GM23338 (cell line): ENCODE results near the gene RPA1. TPM values are rescaled to one million over a fixed set of nuclear protein-coding genes. Genes with fewer than 3 reads are reported as not detected.

ENCODE experiments used
- ATAC-seq: fragments of 200-7000 bp; cut with Tn5 transposase; 3 replicates; pipeline ENCODE4 v1.9.1; 2020
- DNase-seq: peaks from one replicate; pipeline ENCODE4 v3.0.0-alpha.2; 2015; ENCODE audit warnings: low spot score
- H2AFZ ChIP-seq: fragments of 200-600 bp; sonication (generic); 2 replicates; pipeline ENCODE4 v1.8.0; 2016; ENCODE audit warnings: antibody characterized with exemption, mild to moderate bottlenecking, moderate library complexity
- H3F3A ChIP-seq: fragments of 200-600 bp; sonication (generic); replicated peaks from 2 replicates; pipeline ENCODE4 v1.8.0; 2017; ENCODE audit warnings: antibody characterized with exemption, mixed run types, low read depth
- H3K27ac ChIP-seq: fragments of 200-600 bp; sonication (generic); 2 replicates; pipeline ENCODE4 v1.6.1; 2016; ENCODE audit warnings: low read depth
- H3K27me3 ChIP-seq: fragments of 200-600 bp; sonication (generic); 2 replicates; pipeline ENCODE4 v1.8.0; 2016; ENCODE audit warnings: mild to moderate bottlenecking, mixed run types, moderate library complexity; ENCODE audit not compliant: insufficient read depth
- H3K36me3 ChIP-seq: fragments of 200-600 bp; sonication (generic); 2 replicates; pipeline ENCODE4 v1.8.0; 2016; ENCODE audit warnings: mild to moderate bottlenecking; ENCODE audit not compliant: insufficient read depth
- H3K4me1 ChIP-seq: fragments of 200-600 bp; sonication (generic); 2 replicates; pipeline ENCODE4 v1.8.0; 2016; ENCODE audit warnings: mild to moderate bottlenecking, moderate library complexity; ENCODE audit not compliant: insufficient read depth
- H3K4me2 ChIP-seq: fragments of 200-600 bp; sonication (generic); 2 replicates; pipeline ENCODE4 v1.7.1; 2017; ENCODE audit warnings: mixed run types
- H3K4me3 ChIP-seq: fragments of 200-600 bp; sonication (generic); 2 replicates; pipeline ENCODE4 v1.6.1; 2016; ENCODE audit warnings: mixed run types
- H3K79me2 ChIP-seq: fragments of 200-600 bp; sonication (generic); replicated peaks from 2 replicates; pipeline ENCODE4 v1.8.0; 2017; ENCODE audit warnings: mild to moderate bottlenecking; ENCODE audit not compliant: insufficient read depth
- H3K9me2 ChIP-seq: fragments of 200-600 bp; sonication (generic); 2 replicates; pipeline ENCODE4 v1.8.0; 2017; ENCODE audit not compliant: insufficient read depth
- H4K20me1 ChIP-seq: fragments of 200-600 bp; sonication (generic); replicated peaks from 2 replicates; pipeline ENCODE4 v1.8.0; 2017; ENCODE audit warnings: mild to moderate bottlenecking; ENCODE audit not compliant: insufficient read depth
- H3K27ac Mint-ChIP-seq: 2 replicates; pipeline ENCODE4 v1.8.0; 2020; ENCODE audit warnings: inconsistent platforms, mild to moderate bottlenecking, moderate library complexity, mixed read lengths
- H3K27me3 Mint-ChIP-seq: 3 replicates; pipeline ENCODE4 v1.8.0; 2022; ENCODE audit warnings: low read depth, mild to moderate bottlenecking, moderate library complexity, mixed read lengths, inconsistent platforms; ENCODE audit not compliant: insufficient read depth, poor library complexity
- H3K36me3 Mint-ChIP-seq: 3 replicates; pipeline ENCODE4 v1.8.0; 2021; ENCODE audit warnings: low read depth, mild to moderate bottlenecking, inconsistent platforms, moderate library complexity, mixed read lengths
- H3K4me1 Mint-ChIP-seq: 3 replicates; pipeline ENCODE4 v1.8.0; 2020; ENCODE audit warnings: mild to moderate bottlenecking, inconsistent platforms, mixed read lengths
- H3K4me3 Mint-ChIP-seq: 3 replicates; pipeline ENCODE4 v1.8.0; 2021; ENCODE audit warnings: moderate library complexity, mild to moderate bottlenecking, inconsistent platforms, mixed read lengths
- H3K9me3 Mint-ChIP-seq: 3 replicates; pipeline ENCODE4 v1.8.0; 2020; ENCODE audit warnings: moderate library complexity, mild to moderate bottlenecking, inconsistent platforms, mixed read lengths
- ETS1 ChIP-seq: IDR thresholded peaks from 2 replicates; pipeline ENCODE4 v1.6.1; 2016; ENCODE audit warnings: antibody characterized with exemption
- EZH2phosphoT487 ChIP-seq: fragments of 200-600 bp; sonication (generic); IDR thresholded peaks from one replicate; pipeline ENCODE4 v1.8.1; 2018; ENCODE audit warnings: antibody characterized with exemption; ENCODE audit not compliant: unreplicated experiment
- NANOG ChIP-seq: IDR thresholded peaks from 2 replicates; pipeline ENCODE4 v1.6.1; 2016; ENCODE audit warnings: antibody characterized with exemption, borderline replicate concordance
- REST ChIP-seq: IDR thresholded peaks from one replicate; pipeline ENCODE4 v1.6.1; 2018; ENCODE audit warnings: antibody characterized with exemption; ENCODE audit not compliant: unreplicated experiment
- ZNF331 ChIP-seq: fragments of 250-450 bp; sonication (Bioruptor Pico); IDR thresholded peaks from 2 replicates; pipeline ENCODE4 v1.5.0; 2020; ENCODE audit warnings: low read depth, mild to moderate bottlenecking, moderate library complexity
- ZNF462 ChIP-seq: fragments of 250-450 bp; sonication (Bioruptor Pico); IDR thresholded peaks from 2 replicates; pipeline ENCODE4 v1.5.0; 2020; ENCODE audit warnings: mild to moderate bottlenecking, moderate library complexity
- polyA plus RNA-seq: library from polyadenylated mRNA; unstranded; fragments of >200 nt; fragmentation: Nextera tagmentation; extraction: Ambion mirVana; gene quantifications from 2 replicates; pipeline ENCODE4 v1.2.1, GENCODE V29; 2016
- total RNA-seq: library from RNA; depleted of rRNA; stranded (reverse); fragments of >200 nt; shearing (Covaris generic); gene quantifications from 2 replicates; pipeline ENCODE4 v1.2.3, GENCODE V29; 2014

Gene RPA1
- total and polyA plus RNA-seq, 2 experiments from 2014 or later = 33.7 to 52.1 TPM

- TF ChIP-seq ZNF462 (CRISPR knock-in tag) (no peak), EZH2phosphoT487 (no peak), ZNF331 (CRISPR knock-in tag) (no peak)
Observed at GRCh38 chr17:1873418-1873817, 43.6 kb downstream of the RPA1 start (continued).

GRCh38 chr17:1875597-1875996, 45.8 kb downstream of the RPA1 start:
- Mint-ChIP-seq H3K36me3 (peaks cover 61% of the 10 kb centered on the region), H3K27me3 (peaks cover 1% of the 10 kb centered on the region), H3K9me3 (no peaks in the 10 kb centered on the region), H3K27ac (no peak overlapping the region), H3K4me1 (no peaks in the 10 kb centered on the region), H3K4me3 (no peak overlapping the region)
- Histone ChIP-seq H3K79me2 (no peaks in the 10 kb centered on the region), H3K9me2 (no peaks in the 10 kb centered on the region), H3K36me3 (peaks cover 29% of the 10 kb centered on the region), H4K20me1 (peaks cover 3% of the 10 kb centered on the region), H3K27ac (no peak overlapping the region), H3F3A (0 out of 2 replicates have a peak, but pooled peaks cover 3% of the 10 kb centered on the region), H3K27me3 (no peaks in the 10 kb centered on the region), H3K4me1 (no peaks in the 10 kb centered on the region), H2AFZ (no peak overlapping the region), H3K4me3 (no peak overlapping the region), H3K4me2 (no peak overlapping the region)
- TF ChIP-seq REST (no peak), ETS1 (no peak), NANOG (no peak)
- ATAC-seq (no peak), DNase-seq (no peak)
